Activated CD4-positive, alpha-beta T cell treated with anti-CD3 and anti-CD28 coated beads, Interleukin-2, amount 10 ng/mL, durations not matched to agents 7 days and 5 days (primary cell): ENCODE data around the gene OTOP2. TPM values are rescaled to one million over a fixed set of nuclear protein-coding genes. Genes with fewer than 3 reads are reported as not detected.

Experiments
- CTCF ChIA-PET: fragments of 350-600 bp; sonication (Branson Sonifier 250); formaldehyde crosslinking; loops from one replicate; lab custom pipeline; 2021; ENCODE audit warnings: antibody characterized with exemption; lab: Charles Lee
- POLR2A ChIA-PET: fragments of 350-600 bp; sonication (Branson Sonifier 250); formaldehyde crosslinking; loops from one replicate; lab custom pipeline; 2021; ENCODE audit warnings: antibody characterized with exemption; lab: Charles Lee
- DNase-seq: peaks from one replicate; pipeline ENCODE4 v3.0.0-alpha.2; 2020
- H3K27ac Mint-ChIP-seq: one replicate; pipeline ENCODE4 v1.8.0; 2021; ENCODE audit warnings: mild to moderate bottlenecking, moderate library complexity, mixed read lengths
- H3K27me3 Mint-ChIP-seq: one replicate; pipeline ENCODE4 v1.8.0; 2021; ENCODE audit warnings: mixed read lengths
- H3K36me3 Mint-ChIP-seq: one replicate; pipeline ENCODE4 v1.8.0; 2021; ENCODE audit warnings: low read depth, mixed read lengths
- H3K4me1 Mint-ChIP-seq: one replicate; pipeline ENCODE4 v1.8.0; 2021; ENCODE audit warnings: mixed read lengths
- H3K4me3 Mint-ChIP-seq: one replicate; pipeline ENCODE4 v1.8.0; 2021; ENCODE audit warnings: mild to moderate bottlenecking, moderate library complexity, mixed read lengths
- H3K9me3 Mint-ChIP-seq: one replicate; pipeline ENCODE4 v1.8.0; 2021; ENCODE audit warnings: mixed read lengths
- total RNA-seq, 2 experiments: library from RNA; stranded (reverse); gene quantifications; one replicate each; pipeline ENCODE4 v1.2.3, GENCODE V29; 2021

OTOP2 gene, protein sequence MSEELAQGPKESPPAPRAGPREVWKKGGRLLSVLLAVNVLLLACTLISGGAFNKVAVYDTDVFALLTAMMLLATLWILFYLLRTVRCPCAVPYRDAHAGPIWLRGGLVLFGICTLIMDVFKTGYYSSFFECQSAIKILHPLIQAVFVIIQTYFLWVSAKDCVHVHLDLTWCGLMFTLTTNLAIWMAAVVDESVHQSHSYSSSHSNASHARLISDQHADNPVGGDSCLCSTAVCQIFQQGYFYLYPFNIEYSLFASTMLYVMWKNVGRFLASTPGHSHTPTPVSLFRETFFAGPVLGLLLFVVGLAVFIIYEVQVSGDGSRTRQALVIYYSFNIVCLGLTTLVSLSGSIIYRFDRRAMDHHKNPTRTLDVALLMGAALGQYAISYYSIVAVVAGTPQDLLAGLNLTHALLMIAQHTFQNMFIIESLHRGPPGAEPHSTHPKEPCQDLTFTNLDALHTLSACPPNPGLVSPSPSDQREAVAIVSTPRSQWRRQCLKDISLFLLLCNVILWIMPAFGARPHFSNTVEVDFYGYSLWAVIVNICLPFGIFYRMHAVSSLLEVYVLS
- total RNA-seq, result not detected

DNA sequence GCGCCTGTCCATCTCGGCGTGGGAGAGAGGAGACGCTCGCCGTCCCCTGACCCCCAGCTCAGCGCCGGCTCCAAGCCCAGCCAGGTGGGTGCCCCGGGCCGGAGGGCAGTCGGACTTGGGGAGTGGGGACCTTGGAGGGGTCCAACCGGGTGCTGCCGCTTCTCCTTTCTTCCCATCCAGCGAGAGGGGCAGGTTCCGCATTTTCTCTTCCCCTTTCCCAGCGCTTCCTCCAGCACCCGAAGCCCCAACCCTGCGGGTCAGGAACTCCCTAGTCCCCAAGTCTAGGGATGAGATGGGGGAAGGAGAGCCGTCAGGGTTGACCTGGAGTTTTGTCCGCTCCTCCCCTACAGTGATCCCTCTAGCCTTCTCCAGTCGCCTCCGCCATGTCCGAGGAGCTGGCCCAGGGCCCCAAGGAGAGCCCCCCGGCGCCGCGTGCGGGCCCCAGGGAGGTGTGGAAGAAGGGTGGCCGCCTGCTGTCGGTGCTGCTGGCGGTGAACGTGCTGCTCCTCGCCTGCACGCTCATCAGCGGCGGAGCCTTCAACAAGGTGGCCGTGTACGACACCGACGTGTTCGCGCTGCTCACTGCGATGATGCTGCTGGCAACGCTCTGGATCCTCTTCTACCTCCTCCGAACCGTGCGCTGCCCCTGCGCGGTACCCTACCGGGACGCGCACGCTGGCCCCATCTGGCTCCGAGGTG is at the start of gene OTOP2:
Gene OTOP2, plus strand, starts transcription at position 24 of the 699 bp plus-strand sequence. Its CDS starts 360 bp downstream, at position 384.
- ChIA-PET POLR2A (no interaction called here), CTCF (interaction anchor here (0.7 to 4.7 kb wide), 7 partner anchors 9 to 277 kb away, joined by 3 to 27 read pairs (median 3); partner anchors contain the start of genes FDXR and MRPL58)
- Mint-ChIP-seq H3K4me1 (no peaks in the 10 kb centered on the region), H3K4me3 (no peak within 1 kb of the TSS), H3K27ac (no peak within 1 kb of the TSS), H3K9me3 (no peaks in the 10 kb centered on the region), H3K36me3 (no peaks in the 10 kb centered on the region), H3K27me3 (peaks cover 68% of the 10 kb centered on the region)
- DNase-seq, result no peak

DNA sequence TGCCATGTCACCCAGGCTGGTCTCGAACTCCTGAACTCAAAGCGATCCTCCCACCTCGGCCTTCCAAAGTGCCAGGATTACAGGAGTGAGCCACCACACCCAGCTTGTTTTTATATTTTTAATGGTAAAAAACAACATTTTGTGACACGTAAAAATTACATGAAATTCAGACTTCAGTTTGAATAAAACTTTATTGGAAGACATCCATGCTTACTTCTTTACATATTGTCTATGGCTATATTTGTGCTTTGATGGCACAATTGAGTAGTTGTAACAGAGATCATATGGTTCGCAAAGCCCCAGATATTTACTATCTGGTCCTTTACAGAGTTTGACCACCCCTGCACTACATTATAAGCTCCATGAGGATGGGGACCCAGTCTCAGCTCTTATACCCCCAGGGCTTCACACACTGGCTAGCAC is 49.4 kb upstream of the OTOP2 start:
- ChIA-PET POLR2A (no interaction called here), CTCF (interaction anchor here (0.5 to 1.4 kb wide), 2 partner anchors 10 to 120 kb away, joined by 3 to 4 read pairs; no protein-coding TSS in a partner anchor)
- Mint-ChIP-seq H3K27ac (no peak overlapping the region), H3K36me3 (peaks cover 4% of the 10 kb centered on the region), H3K4me1 (peaks cover 30% of the 10 kb centered on the region), H3K9me3 (no peaks in the 10 kb centered on the region), H3K4me3 (peak overlapping the region; percentile 4), H3K27me3 (no peaks in the 10 kb centered on the region)
- no peak for DNase-seq

DNA sequence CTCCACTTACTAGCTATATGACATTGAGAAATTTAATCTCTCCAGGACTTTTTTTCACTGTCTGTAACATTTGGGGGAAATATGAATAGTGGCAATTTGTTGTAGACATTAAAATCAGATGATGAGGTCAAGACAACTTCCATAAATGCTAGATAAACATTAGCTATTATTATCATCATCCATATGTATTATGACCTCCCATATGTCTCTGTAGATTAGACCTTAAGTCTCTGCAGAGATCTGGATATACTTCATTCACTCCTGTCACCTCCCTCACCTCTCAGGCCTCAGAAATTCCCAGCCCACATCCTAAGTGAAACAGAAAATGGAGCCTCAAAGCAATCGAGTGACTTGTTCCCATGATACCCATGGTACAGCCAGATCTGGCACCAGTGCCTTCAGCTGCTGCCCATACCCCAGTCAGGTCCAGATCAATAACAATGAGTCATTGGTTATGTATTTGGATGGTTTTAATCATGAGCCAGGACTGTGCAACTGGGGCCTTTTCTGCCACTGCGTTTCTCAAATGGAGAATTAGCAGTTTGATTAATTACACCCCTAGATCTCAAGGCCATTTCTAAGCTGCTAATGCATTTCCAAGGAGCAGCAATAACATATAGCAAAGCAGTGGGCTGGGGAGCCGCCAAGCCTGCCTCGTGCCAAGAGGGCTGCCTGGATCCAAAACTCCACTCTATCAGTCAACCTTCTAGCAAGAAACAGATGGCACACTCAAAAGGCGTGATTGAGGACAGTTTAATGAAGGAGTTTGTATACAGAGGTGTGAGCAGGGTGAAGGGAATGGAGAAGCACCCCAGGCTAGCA is 48.7 kb upstream of the OTOP2 start:
- ChIA-PET CTCF (interaction anchor here (1.0 to 1.4 kb wide), 3 partner anchors 11 to 326 kb away, joined by 3 to 4 read pairs (median 3); no protein-coding TSS in a partner anchor), POLR2A (no interaction called here)
- Mint-ChIP-seq H3K27me3 (no peaks in the 10 kb centered on the region), H3K36me3 (peaks cover 4% of the 10 kb centered on the region), H3K27ac (no peak overlapping the region), H3K4me1 (peaks cover 30% of the 10 kb centered on the region), H3K9me3 (no peaks in the 10 kb centered on the region), H3K4me3 (no peak overlapping the region)
- no peak for DNase-seq

DNA sequence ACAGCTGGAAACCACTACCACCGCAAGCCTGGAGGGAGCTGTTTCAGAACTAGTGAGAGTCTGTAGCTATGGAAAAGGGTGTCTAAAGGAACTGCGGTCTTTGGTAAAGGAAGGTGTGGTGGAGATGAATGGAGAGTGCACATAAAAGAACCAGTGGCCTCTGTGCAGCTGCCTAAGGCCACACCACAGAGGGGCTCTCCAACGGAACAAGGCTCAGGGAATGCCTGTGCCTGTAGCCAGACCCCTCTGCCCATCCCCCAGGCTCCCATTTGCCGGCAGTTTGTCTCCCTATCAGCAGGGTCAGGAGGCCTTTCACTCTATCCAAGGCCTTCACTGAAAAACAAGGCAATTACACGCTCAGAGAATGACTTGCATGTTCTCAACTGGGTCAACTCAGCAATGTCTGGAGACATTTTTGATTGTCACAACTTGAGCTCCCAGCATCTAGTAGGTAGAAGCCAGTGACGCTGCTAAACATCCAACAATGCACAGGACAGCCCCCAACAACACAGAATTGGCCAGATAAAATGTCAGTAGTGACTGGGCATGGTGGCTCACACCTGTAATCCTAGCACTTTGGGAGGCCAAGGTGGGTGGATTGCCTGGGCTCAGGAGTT is 48.0 kb upstream of the OTOP2 start:
- Mint-ChIP-seq H3K4me3 (no peak overlapping the region), H3K4me1 (peaks cover 27% of the 10 kb centered on the region), H3K36me3 (peaks cover 4% of the 10 kb centered on the region), H3K9me3 (no peaks in the 10 kb centered on the region), H3K27ac (no peak overlapping the region), H3K27me3 (no peaks in the 10 kb centered on the region)
- DNase-seq, result no peak
- ChIA-PET POLR2A (no interaction called here), CTCF (interaction anchor here (1.0 to 1.4 kb wide), 2 partner anchors 126 to 325 kb away, joined by 3 read pairs; no protein-coding TSS in a partner anchor)

DNA sequence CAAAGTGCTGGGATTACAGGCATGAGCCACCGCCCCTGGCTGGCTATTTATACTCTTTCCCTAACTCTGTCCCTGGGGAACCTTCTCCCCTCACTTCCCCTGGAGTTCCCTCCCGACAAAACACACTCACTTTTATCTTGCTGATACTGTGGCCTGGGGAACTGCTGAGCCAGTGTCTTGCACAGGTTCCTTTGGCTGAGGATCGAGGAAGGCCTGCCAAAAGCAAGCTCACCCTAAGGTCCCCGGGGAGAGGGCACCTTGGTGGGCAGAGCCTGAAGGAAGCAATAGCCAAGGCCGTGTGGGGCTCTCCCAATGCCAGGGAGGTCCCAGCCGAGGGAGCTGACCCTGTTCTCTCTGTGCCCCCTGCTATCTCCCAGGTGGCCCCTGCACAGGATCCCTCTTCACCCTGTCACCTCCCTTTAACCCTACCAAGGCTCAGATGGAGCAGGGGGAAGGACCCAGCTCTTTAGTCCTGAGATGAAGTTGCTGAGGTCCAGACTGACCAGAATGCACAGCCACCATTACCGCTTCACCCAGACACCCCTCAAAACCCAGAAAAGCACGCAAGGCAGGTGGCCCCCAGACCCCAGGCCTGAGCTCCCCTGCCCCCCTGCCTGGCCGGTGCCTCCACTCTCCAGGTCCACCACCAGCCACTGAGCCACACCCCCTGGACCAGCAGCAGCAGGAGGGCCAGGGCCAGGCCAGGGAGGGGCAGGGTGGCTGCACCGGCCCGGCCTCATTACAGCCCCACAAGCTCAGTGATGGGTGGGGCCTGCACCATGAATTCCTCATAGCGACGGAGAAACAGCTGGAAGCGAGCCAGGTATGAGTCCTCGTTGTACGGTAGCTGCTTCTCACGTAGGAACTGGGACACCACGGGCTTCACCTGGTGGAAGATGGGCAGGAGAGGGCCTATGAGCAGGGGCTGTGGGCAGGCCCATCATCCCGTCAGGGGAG is 46.2 kb upstream of the OTOP2 start:
- Mint-ChIP-seq H3K36me3 (no peaks in the 10 kb centered on the region), H3K9me3 (no peaks in the 10 kb centered on the region), H3K4me1 (peaks cover 12% of the 10 kb centered on the region), H3K27me3 (no peaks in the 10 kb centered on the region), H3K27ac (no peak overlapping the region), H3K4me3 (no peak overlapping the region)
- no peak for DNase-seq
- POLR2A ChIA-PET, result no interaction called here
- CTCF ChIA-PET, result interaction anchor here (0.6 to 1.1 kb wide), 2 partner anchors 79 to 140 kb away, joined by 3 read pairs; no protein-coding TSS in a partner anchor

DNA sequence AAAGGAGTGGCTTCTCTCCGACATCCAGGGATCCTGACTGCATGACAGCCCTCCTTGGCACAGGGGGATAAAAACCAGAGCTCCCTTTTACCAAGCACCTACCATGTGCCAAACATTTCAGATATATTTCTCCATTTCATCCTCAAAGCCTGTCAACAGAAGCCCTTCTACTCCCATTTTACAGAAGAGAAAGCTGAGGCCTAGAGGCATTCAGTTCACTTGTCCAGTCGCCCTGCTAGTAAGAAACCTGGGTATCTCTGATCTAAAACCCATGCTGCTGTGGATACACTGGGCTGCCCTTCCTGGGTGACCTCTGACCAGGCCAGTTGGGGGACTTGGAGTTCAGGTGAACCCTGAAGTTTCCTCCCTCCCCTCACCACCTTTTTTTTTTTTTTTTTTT is 45.4 kb upstream of the OTOP2 start:
- peaks cover 9% of the 10 kb centered on the region for H3K4me1 Mint-ChIP-seq
- H3K27ac Mint-ChIP-seq, result no peak overlapping the region
- DNase-seq, result no peak
- H3K36me3 Mint-ChIP-seq, result no peaks in the 10 kb centered on the region
- CTCF ChIA-PET, result interaction anchor here (0.6 to 1.1 kb wide), 2 partner anchors 79 to 139 kb away, joined by 3 read pairs; no protein-coding TSS in a partner anchor
- POLR2A ChIA-PET, result no interaction called here
- no peaks in the 10 kb centered on the region for H3K9me3 Mint-ChIP-seq
- no peak overlapping the region for H3K4me3 Mint-ChIP-seq
- H3K27me3 Mint-ChIP-seq, result no peaks in the 10 kb centered on the region

DNA sequence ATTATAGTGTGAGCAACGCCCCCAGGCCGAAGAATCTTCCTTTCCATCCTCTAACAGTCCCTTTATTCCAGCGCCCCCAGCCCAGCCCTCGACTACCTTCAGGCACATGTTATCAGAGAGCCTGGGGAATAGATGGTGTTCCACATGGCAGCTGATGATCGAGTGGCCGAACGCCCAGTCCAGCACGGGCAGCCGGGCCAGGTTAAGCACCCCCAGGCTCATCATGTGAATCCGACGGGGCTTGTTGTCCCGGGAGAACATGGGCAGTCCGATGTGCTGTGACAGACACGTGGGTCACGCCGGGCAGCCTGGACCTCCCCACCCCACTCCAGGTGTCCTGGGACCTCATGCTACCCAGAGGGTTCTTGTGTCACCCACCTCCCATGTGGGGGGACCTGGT is 44.8 kb upstream of the OTOP2 start:
- no peak for DNase-seq
- Mint-ChIP-seq H3K27me3 (peaks cover under 1% of the 10 kb centered on the region), H3K4me3 (no peak overlapping the region), H3K27ac (no peak overlapping the region), H3K36me3 (no peaks in the 10 kb centered on the region), H3K4me1 (peaks cover 4% of the 10 kb centered on the region), H3K9me3 (no peaks in the 10 kb centered on the region)
- POLR2A ChIA-PET, result no interaction called here
- CTCF ChIA-PET, result interaction anchor here (1.2 kb wide), 1 partner anchor 8 kb away, joined by 3 read pairs; no protein-coding TSS in a partner anchor

DNA sequence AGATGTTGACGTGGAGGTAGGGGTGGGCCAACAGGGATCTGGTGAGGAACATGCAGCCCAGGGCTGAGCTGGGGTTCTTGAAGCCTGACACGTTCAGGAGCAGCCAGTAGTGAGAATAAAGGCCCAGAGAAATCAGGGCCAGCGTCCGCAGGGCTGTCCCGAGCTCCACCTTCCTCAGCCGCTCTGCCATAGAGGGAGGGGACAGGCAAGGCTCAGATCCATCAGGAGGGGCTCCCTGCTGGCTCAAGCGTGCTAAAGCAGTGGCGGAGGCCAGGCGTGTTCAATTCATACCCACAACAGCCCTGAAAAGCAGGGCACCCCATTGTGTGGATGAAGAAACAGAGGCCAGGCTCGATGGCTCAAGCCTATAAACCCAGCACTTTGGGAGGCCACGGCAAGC is 43.0 kb upstream of the OTOP2 start:
- H3K4me1 Mint-ChIP-seq, result no peaks in the 10 kb centered on the region
- no peak overlapping the region for H3K27ac Mint-ChIP-seq
- ChIA-PET POLR2A (interaction anchor here (0.9 kb wide), 1 partner anchor 132 kb away, joined by 8 read pairs; the partner anchor contains the start of gene MRPL58), CTCF (interaction anchor here (0.7 to 1.2 kb wide), 3 partner anchors 10 to 842 kb away, joined by 3 read pairs; no protein-coding TSS in a partner anchor)
- no peak for DNase-seq
- H3K27me3 Mint-ChIP-seq, result peaks cover 2% of the 10 kb centered on the region
- no peaks in the 10 kb centered on the region for H3K9me3 Mint-ChIP-seq
- no peaks in the 10 kb centered on the region for H3K36me3 Mint-ChIP-seq
- H3K4me3 Mint-ChIP-seq, result no peak overlapping the region

DNA sequence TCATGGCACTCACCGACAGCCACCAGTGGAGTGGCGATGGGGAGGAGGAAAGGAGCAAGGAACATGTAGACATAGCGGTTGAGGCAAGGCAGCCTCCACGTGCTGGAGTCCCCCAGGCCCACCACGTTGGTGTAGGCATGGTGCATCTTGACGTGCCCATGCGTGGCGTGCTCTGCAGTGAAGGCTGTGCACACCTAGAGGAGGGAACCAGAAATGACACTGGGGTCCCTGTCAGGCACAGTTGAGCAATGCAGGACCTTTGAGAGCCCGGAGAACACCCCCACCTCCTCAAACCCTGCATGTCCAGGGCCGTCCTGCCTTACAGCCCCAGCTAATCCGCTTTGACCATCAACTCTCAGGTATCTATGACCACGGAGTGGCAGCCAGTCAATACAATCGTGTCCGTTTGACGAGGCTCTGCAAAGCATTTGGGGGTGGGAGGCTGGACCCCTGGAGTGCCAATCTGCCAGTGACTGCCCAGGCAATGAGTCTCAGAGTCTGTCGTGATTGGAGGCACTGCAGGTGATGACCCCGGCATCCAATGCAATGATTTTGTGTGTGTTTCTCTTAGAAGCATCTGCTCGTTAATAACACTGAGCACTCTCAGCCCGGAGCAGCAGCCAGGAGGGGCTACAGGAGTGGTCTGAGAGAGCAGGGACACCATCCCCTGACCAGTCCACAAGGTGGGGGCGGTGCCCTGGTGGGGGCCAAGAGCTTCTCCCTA is 41.4 kb upstream of the OTOP2 start:
- Mint-ChIP-seq H3K4me3 (no peak overlapping the region), H3K36me3 (no peaks in the 10 kb centered on the region), H3K4me1 (no peaks in the 10 kb centered on the region), H3K27ac (no peak overlapping the region), H3K27me3 (peaks cover 6% of the 10 kb centered on the region), H3K9me3 (no peaks in the 10 kb centered on the region)
- no peak for DNase-seq
- ChIA-PET CTCF (no interaction called here), POLR2A (no interaction called here)

DNA sequence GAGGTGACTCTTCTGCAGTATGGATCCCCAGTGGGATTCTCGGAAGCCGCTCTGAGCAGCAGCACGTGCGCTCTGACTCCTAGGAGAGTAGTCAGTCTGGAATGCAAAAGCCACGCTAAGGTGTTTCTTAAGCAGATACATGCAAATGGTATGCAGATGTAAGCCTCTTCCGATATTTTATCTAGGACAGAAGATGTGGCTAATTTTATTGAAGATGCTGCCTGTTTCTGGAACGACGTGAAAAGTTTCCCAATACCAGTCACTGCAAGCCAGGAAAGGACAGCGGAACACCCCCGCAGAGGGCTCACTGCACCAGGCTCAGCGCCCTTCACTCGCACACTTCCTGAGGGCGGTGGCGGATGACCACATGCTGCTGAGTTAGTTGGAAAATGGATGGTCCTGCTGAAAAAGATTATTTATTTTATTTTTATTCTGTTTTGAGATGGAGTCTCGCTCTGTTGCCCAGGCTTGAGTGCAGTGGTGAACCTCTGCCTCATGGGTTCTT is 40.8 kb upstream of the OTOP2 start:
- POLR2A ChIA-PET, result no interaction called here
- Mint-ChIP-seq H3K4me1 (no peaks in the 10 kb centered on the region), H3K27me3 (peaks cover 6% of the 10 kb centered on the region), H3K4me3 (no peak overlapping the region), H3K9me3 (no peaks in the 10 kb centered on the region), H3K27ac (no peak overlapping the region), H3K36me3 (no peaks in the 10 kb centered on the region)
- no peak for DNase-seq
- CTCF ChIA-PET, result no interaction called here
